ENCODE data around the gene TMCC3. TPM values are rescaled to one million over a fixed set of nuclear protein-coding genes. Genes with fewer than 3 reads are reported as not detected.

TMCC3 gene
- total RNA-seq, 1 experiment from 2014 or later, result 0.49 TPM

- BruUV-seq (replicated peaks), result no TSS peak
- TF ChIP-seq CTCF (conservative IDR thresholded peaks at IDR 0.05; ENCODE audit: low read depth, low read length) (peak; percentile 88), EZH2 (IDR thresholded peaks at IDR 0.05; ENCODE audit: borderline replicate concordance, low read depth, low read length, poor library complexity, severe bottlenecking) (no peak)
- no peak overlapping the region for H3K27ac ChIP-seq (ENCODE audit: low read depth, low read length, poor library complexity, severe bottlenecking)
- no peak overlapping the region for H3K4me3 ChIP-seq (ENCODE audit: low read depth, low read length, poor library complexity, severe bottlenecking)
- intact Hi-C loops (cut with micrococcal nuclease; ENCODE audit: unreplicated experiment), result loop anchor here (1.0 kb wide), 2 partner anchors 387 to 398 kb away; no protein-coding TSS in a partner anchor
- ChIA-PET POLR2A (ENCODE audit: low non-redundant PET) (no interaction called here), CTCF (no interaction called here)
- no peaks in the 10 kb centered on the region for H3K4me1 ChIP-seq (ENCODE audit: insufficient read depth, low read length, poor library complexity, severe bottlenecking)
- H3K27me3 ChIP-seq (replicated peaks; ENCODE audit: insufficient read depth, low read depth, low read length, poor library complexity), result no peaks in the 10 kb centered on the region
- DNase-seq (ENCODE audit: low spot score), result peak; percentile 76
- no peaks in the 10 kb centered on the region for H3K36me3 ChIP-seq (ENCODE audit: insufficient read depth, low read length, poor library complexity, severe bottlenecking)
- H3K9me3 ChIP-seq (ENCODE audit: low read depth, low read length, poor library complexity, severe bottlenecking), result no peaks in the 10 kb centered on the region
Measured at GRCh38 chr12:94532490-94533422, 117.6 kb downstream of the TMCC3 start.

GRCh38 chr12:94531196-94531720 is 119.1 kb downstream of the TMCC3 start:
- Histone ChIP-seq H3K27me3 (replicated peaks; ENCODE audit: insufficient read depth, low read depth, low read length, poor library complexity) (peaks cover 4% of the 10 kb centered on the region), H3K9me3 (ENCODE audit: low read depth, low read length, poor library complexity, severe bottlenecking) (no peaks in the 10 kb centered on the region), H3K4me3 (ENCODE audit: low read depth, low read length, poor library complexity, severe bottlenecking) (no peak overlapping the region), H3K4me1 (ENCODE audit: insufficient read depth, low read length, poor library complexity, severe bottlenecking) (no peaks in the 10 kb centered on the region), H3K36me3 (ENCODE audit: insufficient read depth, low read length, poor library complexity, severe bottlenecking) (no peaks in the 10 kb centered on the region), H3K27ac (ENCODE audit: low read depth, low read length, poor library complexity, severe bottlenecking) (no peak overlapping the region)
- DNase-seq (ENCODE audit: low spot score), result no peak
- BruUV-seq (replicated peaks), result no TSS peak
- intact Hi-C loops (cut with micrococcal nuclease; ENCODE audit: unreplicated experiment), result no loop called here
- TF ChIP-seq EZH2 (IDR thresholded peaks at IDR 0.05; ENCODE audit: borderline replicate concordance, low read depth, low read length, poor library complexity, severe bottlenecking) (no peak), CTCF (conservative IDR thresholded peaks at IDR 0.05; ENCODE audit: low read depth, low read length) (no peak)
- ChIA-PET CTCF (interaction anchor here (0.7 kb wide), 1 partner anchor 242 kb away, joined by 5 read pairs; no protein-coding TSS in a partner anchor), POLR2A (ENCODE audit: low non-redundant PET) (no interaction called here)

- ChIA-PET POLR2A (ENCODE audit: low non-redundant PET) (no interaction called here), CTCF (no interaction called here)
- H3K4me3 ChIP-seq (ENCODE audit: low read depth, low read length, poor library complexity, severe bottlenecking), result no peak overlapping the region
- DNase-seq (ENCODE audit: low spot score), result no peak
- no peaks in the 10 kb centered on the region for H3K4me1 ChIP-seq (ENCODE audit: insufficient read depth, low read length, poor library complexity, severe bottlenecking)
- TF ChIP-seq EZH2 (IDR thresholded peaks at IDR 0.05; ENCODE audit: borderline replicate concordance, low read depth, low read length, poor library complexity, severe bottlenecking), result no peak
- TF ChIP-seq CTCF (conservative IDR thresholded peaks at IDR 0.05; ENCODE audit: low read depth, low read length), result no peak
- peaks cover 10% of the 10 kb centered on the region for H3K27me3 ChIP-seq (replicated peaks; ENCODE audit: insufficient read depth, low read depth, low read length, poor library complexity)
- H3K36me3 ChIP-seq (ENCODE audit: insufficient read depth, low read length, poor library complexity, severe bottlenecking), result no peaks in the 10 kb centered on the region
- intact Hi-C loops (cut with micrococcal nuclease; ENCODE audit: unreplicated experiment), result loop anchor here (10.0 kb wide), 1 partner anchor 261 kb away; no protein-coding TSS in a partner anchor
- H3K9me3 ChIP-seq (ENCODE audit: low read depth, low read length, poor library complexity, severe bottlenecking), result no peaks in the 10 kb centered on the region
- no peak overlapping the region for H3K27ac ChIP-seq (ENCODE audit: low read depth, low read length, poor library complexity, severe bottlenecking)
- no TSS peak for BruUV-seq (replicated peaks)
Measured at GRCh38 chr12:94525951-94526350, 124.4 kb downstream of the TMCC3 start.

Small RNA genes within 50 kb of the gene (microRNA-seq; reads per million reads assigned to microRNA genes)
- gene MIR5700, result not detected

Other genes starting within 250 kb of the TMCC3 start
- gene CEP83, start 190.7 kb downstream of the TMCC3 start, total RNA-seq (2021), result 24.6 and 29.2 TPM in 2 replicates